Measurements from ENCODE around the gene MAP4K3.

DNA sequence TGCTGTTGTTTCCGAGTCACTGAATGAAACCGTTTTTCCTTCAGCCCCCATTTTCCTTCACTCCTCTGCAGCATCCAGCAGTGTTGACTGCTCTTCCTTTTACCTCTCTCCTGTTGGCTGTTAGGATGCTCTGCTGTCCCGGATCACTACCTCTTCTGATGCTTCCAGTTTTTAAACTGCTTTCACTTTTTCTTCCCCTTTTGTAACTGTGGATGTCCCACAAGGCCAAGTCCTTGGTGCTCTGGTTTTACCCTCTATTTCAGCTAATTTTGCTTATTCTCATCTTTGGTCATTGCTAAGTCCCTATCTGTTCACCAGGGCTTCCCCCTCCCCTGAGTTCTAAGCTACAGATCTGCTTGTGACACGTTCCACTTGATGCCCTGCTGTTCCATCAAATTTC lies 39.4 kb upstream of the MAP4K3 start:
- TF ChIP-seq POLR2AphosphoS5 (IDR thresholded peaks at IDR 0.05; ENCODE audit: borderline replicate concordance, low read depth, low read length) (no peak), EZH2 (IDR thresholded peaks at IDR 0.05) (no peak), FOXP2 (optimal IDR thresholded peaks at IDR 0.05; ENCODE audit: control extremely low read depth, extremely low read length, insufficient read depth) (no peak)

Measured in SK-N-MC (cell line).